A204.1 (cell line): ENCODE results near the gene HYI.
"Not testable (repeated sequence)": the region's sequence is repeated elsewhere in the genome, so short reads cannot be mapped to it uniquely, and the experiment has no call there.

Experiments
- FAIRE-seq: peaks from 2 replicates; lab custom pipeline; 2012; peaks lifted over from hg19 to GRCh38; lab: Jason Lieb, UNC

Gene HYI

DNA sequence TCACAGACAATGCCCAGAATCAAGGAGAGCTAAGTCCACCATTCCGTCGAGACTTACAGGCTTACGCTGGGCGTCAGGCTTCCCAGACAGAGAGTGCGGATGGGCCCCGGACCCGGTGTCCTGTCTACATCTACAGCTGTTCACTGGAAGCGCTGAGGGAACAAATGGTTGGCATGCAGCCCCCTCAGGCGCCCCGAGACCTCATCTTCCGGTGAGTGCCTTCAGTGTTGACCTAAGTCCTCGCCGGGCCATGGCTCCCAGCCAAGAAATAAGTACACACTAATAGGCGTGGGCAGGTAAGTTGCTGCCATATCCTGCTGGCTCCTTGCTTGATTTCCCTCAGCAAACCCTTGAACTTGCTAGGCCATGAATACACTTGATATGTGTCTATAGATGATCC, 26.2 kb downstream of the HYI start:
- FAIRE-seq: no peak

DNA sequence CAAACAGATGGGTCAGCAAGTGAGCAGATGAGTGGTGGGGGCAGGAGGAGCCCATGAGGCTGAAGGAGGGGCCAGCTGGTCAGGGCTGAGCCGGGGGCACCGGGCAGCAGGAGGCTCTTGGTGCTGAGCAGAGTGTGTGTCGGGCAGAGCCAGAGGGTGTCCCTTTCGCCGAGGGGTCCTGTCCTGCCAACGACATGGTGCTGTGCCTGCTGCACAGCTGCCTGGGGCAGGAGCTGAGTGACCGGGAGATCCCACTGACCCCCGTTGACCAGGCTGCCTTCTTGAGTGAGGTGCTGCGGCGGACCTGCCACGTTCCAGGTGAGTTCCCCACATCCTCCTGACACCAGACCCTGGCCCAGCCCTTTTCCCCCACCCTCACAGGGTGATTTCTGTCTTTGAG, 27.5 kb downstream of the HYI start:
- FAIRE-seq: no peak

DNA sequence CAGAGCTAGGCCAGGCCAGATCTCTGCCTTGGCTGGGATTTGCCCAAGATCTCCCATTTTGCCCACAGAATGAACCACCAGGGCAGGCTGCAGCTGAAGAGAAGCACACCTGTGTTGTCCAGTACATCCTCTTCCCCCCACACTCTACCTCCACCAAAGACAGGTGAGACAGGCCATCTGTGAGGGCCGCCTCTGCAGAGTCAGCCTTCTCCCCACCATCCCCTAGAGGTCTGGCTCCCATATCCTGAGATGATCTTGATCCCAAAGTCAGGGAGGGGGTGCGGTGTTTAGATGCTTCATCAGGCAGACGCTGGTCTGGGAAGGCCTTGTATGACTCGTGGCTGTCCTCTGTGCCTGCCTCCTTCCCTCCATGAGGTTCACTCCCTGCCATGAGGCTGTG, 28.7 kb downstream of the HYI start:
- no peak for FAIRE-seq

DNA sequence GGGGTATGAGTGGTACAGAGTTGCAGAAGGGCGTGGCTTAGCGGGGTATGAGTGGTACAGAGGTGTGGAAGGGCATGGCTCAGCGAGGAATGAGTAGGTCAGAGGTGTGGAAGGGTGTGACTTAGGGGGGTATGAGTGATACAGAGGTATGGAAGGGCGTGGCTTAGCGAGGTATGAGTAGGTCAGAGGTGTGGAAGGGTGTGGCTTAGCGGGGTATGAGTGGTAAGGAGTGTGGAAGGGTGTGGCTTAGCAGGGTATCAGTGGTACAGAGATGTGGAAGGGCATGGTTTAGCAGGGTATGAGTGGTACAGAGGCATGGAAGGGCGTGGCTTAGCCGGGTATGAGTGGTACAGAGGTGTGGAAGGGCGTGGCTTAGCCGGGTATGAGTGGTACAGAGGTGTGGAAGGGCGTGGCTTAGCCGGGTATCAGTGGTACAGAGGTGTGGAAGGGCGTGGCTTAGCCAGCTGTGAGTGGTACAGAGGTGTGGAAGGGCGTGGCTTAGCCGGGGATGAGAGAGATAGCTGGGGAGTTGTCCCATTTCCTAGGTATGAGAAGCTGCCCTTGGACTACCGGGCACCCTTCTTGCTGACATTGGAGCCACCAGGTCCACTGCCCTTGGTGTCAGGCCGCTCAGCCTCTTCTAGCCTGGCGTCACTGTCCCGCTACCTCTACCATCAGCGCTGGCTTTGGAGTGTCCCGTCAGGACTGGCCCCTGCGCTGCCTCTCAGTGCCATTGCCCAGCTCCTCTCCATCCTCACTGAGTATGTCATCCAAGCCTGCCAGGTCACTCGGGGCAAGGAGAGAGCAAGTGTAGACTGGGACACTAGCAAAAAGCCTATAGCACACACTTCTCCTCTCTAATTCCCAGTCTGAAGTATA, 29.8 kb downstream of the HYI start:
- FAIRE-seq: no peak

DNA sequence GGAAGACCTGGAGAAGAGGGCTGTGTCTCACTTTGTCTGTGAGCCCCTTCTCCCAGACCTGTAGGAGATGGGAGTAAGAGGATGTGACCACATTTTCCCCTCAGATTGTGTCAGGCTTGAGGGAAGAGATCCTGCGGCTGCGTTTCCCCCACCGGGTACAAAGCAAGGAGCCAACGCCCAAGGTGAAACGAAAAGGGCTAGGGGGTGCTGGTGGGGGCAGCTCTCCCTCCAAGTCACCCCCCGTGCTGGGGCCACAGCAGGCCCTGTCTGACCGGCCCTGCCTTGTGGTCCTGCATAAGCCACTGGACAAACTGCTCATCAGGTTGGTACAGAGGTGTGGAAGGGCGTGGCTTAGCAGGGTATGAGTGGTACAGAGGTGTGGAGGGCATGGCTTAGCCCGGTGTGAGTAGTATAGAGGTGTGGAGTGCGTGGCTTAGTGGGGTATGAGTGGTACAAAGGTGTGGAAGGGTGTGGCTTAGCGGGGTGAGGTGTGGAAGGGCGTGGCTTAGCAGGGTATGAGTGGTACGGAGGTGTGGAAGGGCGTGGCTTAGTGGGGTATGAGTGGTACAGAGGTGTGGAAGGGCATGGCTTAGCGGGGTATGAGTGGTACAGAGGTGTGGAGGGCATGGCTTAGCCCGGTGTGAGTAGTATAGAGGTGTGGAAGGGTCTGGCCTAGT, 30.6 kb downstream of the HYI start:
- FAIRE-seq: no peak

DNA sequence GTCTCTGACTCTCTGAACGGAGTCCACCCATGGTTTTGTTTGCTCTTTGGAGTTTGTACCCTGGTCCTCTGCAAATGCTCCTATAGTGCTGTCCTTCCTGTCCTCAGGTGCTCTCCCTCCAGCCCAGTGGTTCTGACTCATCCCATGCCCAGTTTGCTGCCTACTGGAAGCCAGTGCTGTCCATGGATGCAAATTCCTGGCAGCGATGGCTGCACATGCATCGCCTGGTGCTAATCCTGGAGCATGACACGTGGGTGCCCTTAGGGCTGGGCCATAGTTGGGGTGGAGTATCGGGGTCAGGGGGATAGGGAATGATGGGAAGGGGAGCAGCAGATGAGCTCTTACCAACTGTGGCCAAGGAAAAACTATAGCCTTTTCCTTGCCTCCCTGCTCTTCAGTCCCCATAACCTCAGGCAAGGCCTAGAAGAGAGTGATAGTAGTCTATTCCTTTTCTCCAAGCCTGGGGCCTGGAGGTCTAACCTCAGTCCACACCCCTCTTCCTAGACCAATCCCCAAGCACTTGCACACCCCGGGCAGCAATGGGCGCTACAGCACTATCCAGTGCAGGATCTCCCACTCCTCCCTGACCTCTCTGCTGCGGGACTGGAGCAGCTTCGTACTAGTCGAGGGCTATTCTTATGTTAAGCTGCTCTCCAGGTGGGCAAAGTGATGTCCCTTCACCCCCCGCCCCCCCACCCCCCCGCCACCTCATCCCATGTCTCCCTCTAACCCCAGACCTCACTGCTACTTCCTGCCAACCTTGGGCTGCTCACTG, 31.6 kb downstream of the HYI start:
- FAIRE-seq: no peak

DNA sequence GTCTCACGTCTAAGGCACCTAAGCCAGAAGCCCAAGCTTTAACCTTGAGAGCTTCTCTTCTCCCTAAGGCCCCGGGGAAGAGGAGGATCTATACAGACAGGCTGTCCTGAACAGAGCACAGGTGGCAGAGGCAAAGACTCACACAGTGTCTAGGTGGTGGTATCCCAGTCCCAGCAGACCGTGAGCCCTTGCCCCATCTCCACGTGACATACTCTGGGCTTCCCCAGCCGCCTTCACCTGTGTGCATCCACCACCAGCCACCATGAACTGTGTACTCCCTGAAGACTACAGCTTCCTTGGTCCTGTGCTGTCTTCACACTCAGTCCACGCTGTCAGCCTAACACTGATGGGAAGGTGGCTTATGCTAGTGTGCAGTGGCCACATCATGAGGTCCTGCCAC, 32.3 kb downstream of the HYI start:
- no peak for FAIRE-seq

DNA sequence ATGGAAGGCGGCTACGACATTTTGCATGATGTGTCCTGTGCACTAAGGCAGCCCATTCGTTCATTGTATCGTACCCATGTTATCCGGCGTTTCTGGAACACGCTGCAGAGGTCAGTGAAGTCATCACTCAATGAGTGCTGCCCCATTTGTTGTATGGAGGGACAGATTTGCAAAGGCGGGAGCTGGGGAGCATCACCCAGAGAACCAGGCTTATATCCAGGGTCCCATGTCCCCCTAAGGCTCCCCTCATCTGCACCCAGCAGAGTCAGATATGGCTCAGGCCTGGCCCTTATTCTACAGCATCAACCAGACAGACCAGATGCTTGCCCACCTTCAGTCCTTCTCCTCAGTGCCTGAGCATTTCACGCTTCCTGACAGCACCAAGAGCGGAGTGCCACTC, 32.9 kb downstream of the HYI start:
- no peak for FAIRE-seq

DNA sequence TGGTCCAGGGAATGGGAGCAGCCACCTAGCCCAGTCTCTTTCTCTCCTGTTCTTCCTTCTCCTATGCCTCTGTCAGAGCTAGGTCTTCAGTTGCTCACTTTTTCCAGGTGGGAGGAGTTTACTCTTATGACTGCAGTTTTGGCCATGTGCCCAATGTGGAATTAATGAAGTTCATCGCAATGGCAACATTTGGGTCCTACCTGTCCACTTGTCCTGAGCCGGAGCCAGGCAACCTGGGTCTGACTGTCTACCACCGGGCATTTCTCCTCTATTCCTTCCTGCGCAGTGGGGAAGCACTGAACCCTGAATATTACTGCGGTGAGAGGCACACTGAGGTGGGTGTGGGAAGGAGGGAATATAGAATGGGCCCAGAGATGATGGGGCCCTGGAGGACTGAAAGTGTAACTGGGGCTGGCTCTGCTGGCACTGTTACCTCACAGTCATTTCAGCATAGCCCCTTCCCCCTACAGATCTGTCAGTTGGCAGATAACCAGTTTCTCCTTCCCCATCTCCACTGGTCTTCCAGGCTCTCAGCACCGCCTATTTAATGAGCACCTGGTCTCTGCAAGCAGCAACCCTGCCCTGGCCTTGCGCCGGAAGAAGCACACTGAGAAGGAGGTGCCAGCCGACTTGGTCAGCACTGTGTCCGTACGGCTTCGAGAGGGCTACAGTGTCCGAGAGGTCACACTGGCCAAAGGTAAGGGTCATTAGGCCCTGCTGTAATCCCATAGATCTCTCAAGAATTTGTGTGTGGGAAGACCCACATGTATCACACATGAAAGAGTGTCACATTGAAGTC, 33.9 kb downstream of the HYI start:
- FAIRE-seq: no peak

DNA sequence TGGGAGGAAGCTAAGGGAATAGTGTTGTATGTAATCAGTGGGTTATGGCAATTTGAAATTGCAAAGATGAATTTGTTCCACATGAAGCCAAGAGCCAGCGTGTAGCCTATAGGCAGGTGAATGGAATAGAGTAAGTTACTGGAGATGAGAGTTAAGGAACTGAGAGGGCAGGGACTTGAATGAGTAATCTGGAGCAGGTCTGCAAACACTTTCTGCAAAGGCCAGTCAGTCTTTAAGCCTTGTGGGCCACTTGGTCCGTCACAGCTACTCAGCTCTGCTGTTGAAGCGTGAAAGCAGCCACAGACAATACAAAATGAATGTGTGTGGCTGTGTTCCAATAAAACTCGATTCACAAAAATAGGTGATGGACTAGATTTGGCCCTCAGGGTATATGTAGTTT, 34.9 kb downstream of the HYI start:
- no peak for FAIRE-seq

DNA sequence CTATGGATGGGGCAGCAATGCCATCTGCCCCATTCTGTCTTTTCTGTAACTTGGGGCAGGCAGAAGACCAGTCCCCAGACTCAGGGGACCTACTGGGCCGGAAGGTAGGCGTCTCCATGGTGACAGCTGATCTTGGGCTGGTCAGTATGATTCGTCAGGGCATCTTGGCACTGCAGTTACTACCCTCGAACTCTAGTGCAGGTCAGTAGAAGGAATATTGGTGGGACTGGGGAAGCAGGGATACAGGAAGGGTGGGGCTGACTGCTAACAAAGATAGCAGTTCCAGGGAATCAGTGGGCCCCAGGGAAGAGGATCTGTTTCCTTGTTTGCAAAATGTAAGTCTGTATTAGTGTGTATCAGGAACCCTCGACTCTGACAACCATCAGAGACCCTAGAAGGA, 37.8 kb downstream of the HYI start:
- no peak for FAIRE-seq

DNA sequence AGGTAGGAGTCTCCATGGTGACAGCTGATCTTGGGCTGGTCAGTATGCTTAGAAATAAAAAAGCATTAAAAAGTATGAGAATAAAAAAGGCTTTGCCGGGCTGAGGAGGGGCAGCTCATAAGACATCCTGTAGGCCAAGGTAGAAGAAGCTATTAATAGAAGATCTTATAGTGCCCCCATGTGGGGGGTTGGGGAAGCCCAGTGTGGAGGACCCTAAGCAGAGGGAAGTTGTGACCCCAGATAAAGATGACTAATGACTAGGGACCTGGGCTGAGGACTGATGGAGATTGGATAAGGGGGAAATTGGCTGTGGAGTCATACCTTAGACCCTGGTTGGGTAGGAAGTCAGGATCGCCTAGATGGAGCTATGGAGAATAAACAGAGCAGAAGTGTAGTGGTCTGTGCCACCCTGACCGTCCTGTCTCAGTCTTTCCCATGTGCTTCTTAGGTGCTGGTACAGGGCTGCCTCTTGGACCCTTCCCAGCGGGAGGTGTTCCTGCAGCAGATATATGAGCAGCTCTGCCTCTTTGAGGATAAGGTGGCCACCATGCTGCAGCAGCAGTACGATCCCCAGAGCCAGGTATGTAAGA, 39.0 kb downstream of the HYI start:
- FAIRE-seq: no peak

DNA sequence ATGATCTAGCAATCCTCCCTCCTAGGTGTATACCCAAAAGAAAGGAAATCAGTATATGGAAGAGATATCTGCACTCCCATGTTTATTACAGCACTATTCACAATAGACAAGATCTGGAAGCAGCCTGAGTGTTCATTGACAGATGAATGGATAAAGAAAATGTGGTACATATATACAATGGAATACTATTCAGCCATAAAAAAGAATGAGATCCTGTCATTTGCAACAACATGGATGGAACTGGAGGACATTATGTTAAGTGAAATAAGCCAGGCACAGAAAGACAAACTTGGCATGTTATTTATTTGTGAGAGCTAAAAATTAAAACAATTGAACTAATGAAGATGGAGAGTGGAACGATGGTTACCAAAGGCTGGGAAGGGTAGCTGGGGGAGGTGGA, 40.3 kb downstream of the HYI start:
- not testable (repeated sequence) for FAIRE-seq

DNA sequence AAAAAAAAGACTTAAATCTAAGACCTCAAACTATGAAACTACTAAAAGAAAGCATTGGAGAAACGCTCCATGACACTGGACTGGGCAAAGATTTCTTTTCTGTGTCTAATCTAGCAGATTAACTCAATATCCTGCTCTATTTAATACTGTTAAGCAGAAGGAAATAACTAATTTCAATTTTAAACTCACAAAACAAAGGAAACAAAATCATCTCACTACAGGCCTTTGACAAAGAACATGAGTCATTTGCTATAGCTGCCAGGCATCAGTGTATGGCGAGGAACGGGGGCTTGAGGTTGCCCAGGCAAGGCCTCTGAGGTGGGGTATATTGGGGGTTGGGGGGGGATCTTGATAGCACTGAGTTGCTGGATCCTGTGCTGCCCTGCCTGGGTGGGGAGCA, 43.2 kb downstream of the HYI start:
- no peak for FAIRE-seq

DNA sequence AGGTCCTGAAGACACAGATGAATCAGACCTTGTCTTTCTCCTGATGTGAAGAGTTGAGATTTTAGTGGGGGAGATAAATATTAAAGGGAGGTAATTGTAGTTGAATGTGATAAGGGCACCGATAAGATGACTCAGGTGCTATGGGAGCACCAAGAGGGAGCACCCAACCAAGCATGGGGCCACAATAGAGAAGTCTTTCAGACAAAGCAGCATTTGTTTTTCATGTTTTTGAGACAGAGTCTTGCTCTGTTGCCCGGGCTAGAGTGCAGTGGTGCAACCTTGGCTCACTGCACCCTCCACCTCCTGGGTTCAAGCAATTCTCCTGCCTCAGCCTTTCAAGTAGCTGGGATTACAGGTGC, 47.9 kb downstream of the HYI start:
- FAIRE-seq: no peak

DNA sequence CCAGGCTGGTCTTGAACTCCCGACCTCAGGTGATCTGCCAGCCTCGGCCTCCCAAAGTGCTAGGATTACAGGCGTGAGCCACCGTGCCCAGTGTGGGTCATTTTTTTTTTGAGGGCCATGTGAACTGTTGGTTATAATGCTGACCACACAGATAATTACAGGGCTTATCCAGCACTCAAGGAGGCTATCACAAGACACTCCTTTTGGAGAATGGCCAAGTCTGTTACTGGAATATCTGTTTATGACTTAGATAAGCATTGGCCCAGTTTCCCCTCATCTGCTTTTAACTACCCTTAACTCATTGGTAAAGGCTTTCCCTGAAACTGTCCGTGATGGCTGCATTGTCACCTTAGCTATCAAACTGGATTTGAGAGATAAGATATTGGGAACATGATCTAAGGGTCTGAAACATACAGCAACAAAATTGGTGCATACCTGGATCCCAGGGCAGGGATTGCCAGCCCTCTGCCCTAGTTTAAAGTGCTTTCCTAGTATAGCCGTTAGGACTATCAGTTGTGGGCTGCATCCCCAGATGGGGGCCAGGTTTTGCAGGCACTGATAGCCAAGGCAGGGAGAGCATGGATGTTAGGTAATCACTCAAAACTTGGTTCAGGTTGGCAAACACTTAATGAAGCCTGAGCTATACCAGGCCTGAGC, 48.4 kb downstream of the HYI start:
- no peak for FAIRE-seq

DNA sequence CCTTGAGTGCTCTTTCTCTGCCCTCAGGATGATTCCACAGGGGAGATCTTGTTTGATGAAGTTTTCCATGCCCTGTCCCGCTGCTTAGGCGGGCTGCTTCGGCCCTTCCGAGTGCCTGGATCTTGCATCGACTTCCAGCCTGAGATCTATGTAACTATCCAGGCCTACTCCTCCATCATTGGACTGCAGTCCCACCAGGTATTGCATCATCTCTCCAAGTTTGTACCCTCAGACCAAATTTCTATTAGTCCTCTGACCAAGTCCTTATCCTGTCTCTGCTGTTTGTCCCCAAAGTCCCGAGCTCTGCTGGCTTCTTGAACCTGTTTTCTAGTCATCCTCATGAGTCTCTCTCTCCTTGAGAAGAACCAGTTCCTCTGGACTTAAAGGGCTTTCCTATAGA, 49.4 kb downstream of the HYI start:
- FAIRE-seq: no peak

DNA sequence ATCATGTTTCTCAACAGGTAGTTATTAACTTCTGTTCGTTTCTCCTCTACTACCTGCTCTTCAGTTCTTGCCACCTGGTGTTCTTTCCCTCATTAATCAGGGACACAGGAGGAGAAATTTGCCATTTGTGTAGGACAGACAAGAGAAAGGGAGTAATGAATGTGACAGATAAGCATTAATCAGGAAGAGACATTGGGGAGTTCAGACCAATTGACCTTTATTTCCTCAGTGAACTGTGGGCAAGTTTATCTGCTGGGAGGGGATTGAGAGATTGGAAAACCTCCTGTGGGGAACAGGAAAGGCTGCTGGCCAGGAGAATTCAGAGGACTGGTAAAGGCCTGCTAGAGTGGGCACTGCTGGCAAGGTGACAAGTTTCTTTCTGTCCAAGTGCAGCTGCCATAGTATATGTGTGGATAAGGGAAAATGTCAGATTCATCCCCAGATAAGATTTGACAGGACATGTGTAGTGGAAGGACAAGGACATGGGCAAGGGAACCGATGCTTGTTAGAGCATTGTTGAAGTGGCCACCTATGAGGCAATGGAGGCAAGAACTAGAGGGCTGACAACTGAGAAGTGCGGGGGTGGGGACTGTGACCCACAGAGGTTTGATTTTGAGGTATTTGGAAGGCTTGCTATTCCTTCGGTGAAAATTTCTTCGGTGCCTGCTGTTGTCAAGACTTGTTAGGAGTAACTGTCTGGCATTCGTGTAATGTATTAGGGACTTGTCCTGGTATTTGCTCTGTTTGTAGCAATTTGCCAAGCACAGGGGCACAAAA, 51.5 kb downstream of the HYI start:
- no peak for FAIRE-seq
